Keratinocyte (primary cell): ENCODE results near the gene MON2.

ENCODE experiments used
- CTCF ChIP-seq, 3 experiments: IDR thresholded peaks in 1 of 3; conservative IDR thresholded peaks in 1 of 3; optimal IDR thresholded peaks in 1 of 3; 2 replicates in 2 of 3; 3 replicates in 1 of 3; pipeline versions ENCODE3 to v1.5.1; 2011; ENCODE audit warnings: low read length in 3 of 3, mild to moderate bottlenecking in 3 of 3, moderate library complexity in 2 of 3, control low read depth in 1 of 3, inconsistent platforms in 1 of 3; ENCODE audit not compliant: insufficient read depth in 2 of 3; ENCODE audit errors: extremely low read depth in 1 of 3
- EZH2 ChIP-seq: IDR thresholded peaks from one replicate; pipeline ENCODE4 v1.6.1; 2012; ENCODE audit warnings: inconsistent platforms, mild to moderate bottlenecking, low read length, moderate library complexity

GRCh38 chr12:62525271-62525670, 58.6 kb downstream of the MON2 start:
- TF ChIP-seq CTCF (optimal IDR thresholded peaks at IDR 0.05 in 1 of 3, IDR thresholded peaks at IDR 0.05 in 1 of 3, conservative IDR thresholded peaks at IDR 0.05 in 1 of 3; ENCODE audit: extremely low read depth in 1 of 3, insufficient read depth in 2 of 3, low read length in 3 of 3) (no peak), EZH2 (no peak)
